B cell (primary cell): ENCODE results near the gene R3HDM4.

Experiments used
- CTCF ChIP-seq: fragments of 200-600 bp; IDR thresholded peaks from one replicate; pipeline ENCODE4 v1.8.0; 2022; ENCODE audit warnings: antibody characterized with exemption, mild to moderate bottlenecking
- EZH2 ChIP-seq: IDR thresholded peaks from 2 replicates; pipeline ENCODE4 v1.6.1; 2012; ENCODE audit warnings: borderline replicate concordance, low read depth, mild to moderate bottlenecking, moderate library complexity, low read length; ENCODE audit not compliant: insufficient read depth, poor library complexity, severe bottlenecking

- no peak for TF ChIP-seq CTCF
- no peak for TF ChIP-seq EZH2
Measured at GRCh38 chr19:885536-886224, 27.3 kb downstream of the R3HDM4 start.
